GM20431 (cell line): ENCODE results near the gene FAM131A.
"Not testable (repeated sequence)": the region's sequence is repeated elsewhere in the genome, so short reads cannot be mapped to it uniquely, and the experiment has no call there.

Experiments used
- in situ Hi-C: fragments of 300-500 bp; cut with MseI, MboI; formaldehyde crosslinking; loops from one replicate; pipeline ENCODE4 v1.15.0; 2020; ENCODE audit warnings: low sequenced_read_pairs; ENCODE audit not compliant: unreplicated experiment

The FAM131A gene

DNA sequence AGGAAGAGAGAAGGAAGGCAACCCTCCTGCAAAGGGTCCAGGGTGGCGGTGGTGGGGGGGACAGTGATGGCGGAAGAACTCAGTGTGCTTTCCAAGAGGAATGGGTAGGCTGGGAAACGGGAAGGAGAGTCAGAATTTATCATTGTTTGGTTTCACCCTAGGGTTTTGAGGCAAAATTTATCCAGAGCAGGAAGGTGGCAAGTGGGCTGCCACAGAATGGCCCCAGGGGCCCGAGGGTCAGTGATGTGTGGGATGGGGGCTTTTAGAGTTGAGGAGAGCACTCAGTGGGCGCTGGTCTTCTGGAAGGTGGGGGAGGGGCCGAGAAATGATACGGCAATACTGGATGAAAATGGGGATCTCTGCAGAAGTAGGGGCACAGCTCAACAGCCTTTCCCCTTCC, 581 bp downstream of the FAM131A start:
- in situ Hi-C loops = no loop called here

DNA sequence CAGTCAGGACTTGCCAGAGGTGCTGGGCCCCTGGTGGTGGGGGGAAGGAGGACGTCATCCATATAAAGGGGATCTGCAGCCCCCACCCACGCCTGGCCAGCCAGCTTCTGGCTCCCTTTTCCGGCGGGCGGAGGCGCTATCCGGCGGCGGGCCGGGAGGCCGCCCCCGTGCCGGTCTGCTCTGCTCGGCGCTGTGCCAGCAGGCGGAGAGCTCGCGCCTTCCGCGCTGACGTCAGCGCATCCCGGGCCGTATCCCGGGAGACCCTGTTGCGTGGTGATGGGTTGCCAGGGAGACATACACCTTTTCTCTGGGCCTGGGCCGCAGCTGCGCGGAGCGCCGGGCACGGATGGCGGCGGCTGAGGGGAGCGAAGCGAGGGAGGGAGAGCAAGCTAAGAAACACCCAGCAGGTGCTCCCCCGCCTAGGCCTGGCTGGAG, 1.1 kb downstream of the FAM131A start:
- in situ Hi-C loops = no loop called here

- in situ Hi-C loops = no loop called here
These were observed 1.6 kb downstream of the FAM131A start for GRCh38 chr3:184339001-184339400.

DNA sequence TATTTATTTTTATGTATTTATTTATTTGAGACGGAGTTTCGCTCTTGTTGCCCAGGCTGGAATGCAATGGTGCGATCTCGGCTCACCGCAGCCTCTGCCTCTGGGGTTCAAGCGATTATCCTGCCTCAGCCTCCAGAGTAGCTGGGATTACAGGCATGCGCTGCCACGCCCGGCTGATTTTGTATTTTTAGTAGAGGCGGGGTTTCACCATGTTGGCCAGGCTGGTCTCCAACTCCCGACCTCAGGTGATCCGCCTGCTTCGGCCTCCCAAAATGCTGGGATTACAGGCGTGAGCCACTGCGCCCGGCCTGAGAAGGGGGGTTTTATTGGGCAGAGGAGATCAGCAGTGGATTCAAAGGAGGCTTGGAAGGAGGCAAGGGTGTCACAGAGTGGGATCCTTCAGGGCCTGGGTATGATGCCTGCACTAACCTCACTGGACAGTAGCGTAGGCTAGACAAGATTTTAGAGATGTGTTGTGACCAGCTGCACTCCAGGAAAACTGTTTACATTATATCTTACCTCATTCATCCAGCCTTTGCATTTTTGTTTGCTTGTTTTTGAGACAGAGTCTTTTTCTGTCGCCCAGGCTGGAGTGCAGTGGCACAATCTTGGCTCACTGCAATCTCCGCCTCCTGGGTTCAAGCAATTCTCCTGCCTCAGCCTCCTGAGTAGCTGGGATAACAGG, 2.2 kb downstream of the FAM131A start:
- in situ Hi-C loops = not testable (repeated sequence)

- in situ Hi-C loops = no loop called here
These were observed 4.5 kb downstream of the FAM131A start for GRCh38 chr3:184341925-184342324.

DNA sequence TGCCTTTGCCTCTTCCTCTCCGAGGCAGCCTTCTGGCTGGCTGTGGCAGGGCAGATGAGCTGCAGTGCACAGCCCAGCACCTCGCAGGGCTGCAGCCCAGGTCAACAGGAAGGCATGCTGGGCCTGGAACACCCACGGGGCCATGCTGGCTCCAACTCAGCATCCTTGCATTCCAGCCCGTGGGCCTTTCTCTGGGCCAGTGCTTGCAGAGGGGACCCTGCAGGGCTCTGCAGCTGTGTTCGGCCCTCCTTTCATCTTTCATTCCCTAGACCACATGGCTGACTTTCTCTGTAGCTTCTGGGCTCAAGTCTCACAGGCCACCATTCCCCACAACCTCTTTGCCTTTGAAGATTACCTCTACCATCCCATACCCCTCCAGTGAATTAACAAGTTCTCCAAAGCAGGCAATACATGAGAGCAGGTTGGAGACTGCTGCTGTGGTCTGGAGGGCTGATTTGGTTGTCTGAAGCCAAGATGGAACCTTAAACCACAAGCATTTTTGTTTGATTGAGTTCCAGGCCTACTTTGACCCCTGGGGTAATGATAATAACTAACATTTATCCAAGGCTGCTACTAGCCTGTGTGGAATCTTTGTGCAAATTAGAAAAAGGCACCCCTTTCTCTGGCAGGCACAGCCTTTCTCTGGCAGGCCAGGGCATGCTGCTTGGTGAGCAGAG, 5.9 kb downstream of the FAM131A start:
- in situ Hi-C loops = no loop called here

- in situ Hi-C loops = no loop called here
These were observed 7.3 kb downstream of the FAM131A start for GRCh38 chr3:184344579-184345316.

- in situ Hi-C loops = no loop called here
These were observed 8.1 kb downstream of the FAM131A start for GRCh38 chr3:184345317-184346144.

GRCh38 chr3:184346480-184347190, 9.2 kb downstream of the FAM131A start:
- in situ Hi-C loops = no loop called here

- in situ Hi-C loops = no loop called here
These were observed 10.1 kb downstream of the FAM131A start for GRCh38 chr3:184347321-184348056.

DNA sequence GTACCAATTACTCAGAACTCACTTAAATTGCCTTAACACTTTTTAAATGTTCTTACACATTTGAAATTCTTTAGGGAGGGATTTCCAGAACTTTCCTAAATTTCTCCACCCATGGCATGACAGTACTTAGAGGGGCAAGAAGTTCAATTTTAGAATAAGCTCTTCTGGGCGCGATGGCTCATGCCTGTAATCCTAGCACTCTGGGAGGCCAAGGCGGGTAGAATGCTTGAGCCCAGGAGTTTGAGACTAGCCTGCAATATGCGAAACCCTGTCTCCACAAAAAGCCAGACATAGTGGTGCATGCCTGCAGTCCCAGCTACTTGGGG, 10.6 kb downstream of the FAM131A start:
- in situ Hi-C loops = no loop called here

GRCh38 chr3:184349563-184350470, 12.4 kb downstream of the FAM131A start:
- in situ Hi-C loops = no loop called here

DNA sequence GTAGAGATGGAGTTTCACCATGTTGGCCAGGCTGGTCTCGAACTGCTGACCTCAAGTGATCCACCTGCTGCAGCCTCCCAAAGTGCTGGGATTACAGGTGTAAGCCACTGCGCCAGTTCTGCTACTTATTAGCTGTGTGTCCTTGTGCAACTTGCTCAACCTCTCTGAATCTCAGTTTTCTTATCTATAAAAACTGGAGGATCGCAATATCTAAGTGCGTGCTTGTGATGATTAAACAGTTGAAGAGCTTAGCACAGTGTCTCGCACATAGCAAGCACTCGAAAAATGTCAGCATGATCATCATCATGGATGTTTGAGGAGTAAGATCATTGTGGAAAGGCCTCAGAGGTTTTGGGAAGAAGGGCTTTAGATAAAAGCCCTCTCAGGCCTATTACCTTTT, 13.2 kb downstream of the FAM131A start:
- in situ Hi-C loops = no loop called here

DNA sequence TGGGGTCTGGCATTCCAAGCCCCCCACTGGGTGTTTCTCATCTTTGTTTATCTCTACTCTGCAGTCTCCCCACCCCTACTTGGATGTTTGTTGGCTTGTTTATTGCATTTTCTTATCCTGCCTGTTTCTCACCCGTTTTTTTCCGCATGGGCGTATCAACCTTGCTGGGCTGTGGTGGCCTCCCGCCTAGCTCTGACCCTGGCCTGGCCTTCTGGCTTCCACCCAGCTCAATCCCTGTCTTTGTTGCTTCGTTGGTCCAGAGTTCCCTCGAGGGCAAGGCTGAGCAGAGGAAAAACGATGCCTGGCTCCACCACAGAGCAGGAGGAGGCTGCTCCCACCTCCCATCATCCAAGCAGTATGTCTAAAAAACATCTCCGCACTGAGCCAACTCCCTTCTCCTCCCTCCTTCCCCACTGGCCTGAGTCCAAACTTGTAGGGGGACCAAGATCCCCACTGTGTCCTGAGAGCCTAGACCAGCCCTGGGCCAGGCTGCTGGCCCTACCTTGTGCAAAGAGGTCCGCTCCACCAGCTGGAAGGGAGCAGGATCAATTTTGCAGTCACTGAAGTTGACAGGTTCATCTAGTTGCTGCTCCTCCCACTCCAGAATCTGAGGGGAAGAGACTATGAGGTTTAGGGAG, 14.2 kb downstream of the FAM131A start:
- in situ Hi-C loops = no loop called here

DNA sequence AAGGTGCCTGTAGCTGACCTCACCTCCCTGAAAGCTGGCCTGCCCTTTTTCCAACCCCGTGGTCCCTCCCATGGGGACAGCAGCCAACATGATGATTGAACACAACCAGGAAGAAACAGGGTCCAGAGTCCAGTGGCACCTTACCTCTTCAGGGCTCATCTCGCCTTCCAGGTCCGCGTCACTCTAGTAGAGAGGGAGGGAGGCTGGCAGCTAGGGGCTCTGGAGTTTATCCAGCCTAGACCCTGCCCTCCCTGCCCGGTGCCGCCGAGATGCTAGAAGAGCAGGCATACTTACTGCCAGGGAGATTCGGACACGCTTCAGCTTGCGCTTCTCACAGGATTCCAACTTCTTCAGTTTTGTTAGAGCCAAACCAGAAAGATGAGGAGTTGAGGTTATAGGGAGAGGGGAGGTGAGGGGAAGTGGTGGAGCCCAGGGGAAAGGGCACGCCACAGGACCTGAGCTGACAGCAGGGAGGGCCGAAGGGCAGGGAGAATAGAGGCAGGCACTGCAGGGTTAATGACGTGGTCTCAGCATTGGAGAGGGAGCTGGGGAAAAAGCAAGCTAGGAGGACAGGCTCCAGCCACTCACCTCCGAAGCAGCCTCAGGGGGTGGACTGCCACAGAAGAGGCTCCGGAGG, 14.9 kb downstream of the FAM131A start:
- in situ Hi-C loops = no loop called here

DNA sequence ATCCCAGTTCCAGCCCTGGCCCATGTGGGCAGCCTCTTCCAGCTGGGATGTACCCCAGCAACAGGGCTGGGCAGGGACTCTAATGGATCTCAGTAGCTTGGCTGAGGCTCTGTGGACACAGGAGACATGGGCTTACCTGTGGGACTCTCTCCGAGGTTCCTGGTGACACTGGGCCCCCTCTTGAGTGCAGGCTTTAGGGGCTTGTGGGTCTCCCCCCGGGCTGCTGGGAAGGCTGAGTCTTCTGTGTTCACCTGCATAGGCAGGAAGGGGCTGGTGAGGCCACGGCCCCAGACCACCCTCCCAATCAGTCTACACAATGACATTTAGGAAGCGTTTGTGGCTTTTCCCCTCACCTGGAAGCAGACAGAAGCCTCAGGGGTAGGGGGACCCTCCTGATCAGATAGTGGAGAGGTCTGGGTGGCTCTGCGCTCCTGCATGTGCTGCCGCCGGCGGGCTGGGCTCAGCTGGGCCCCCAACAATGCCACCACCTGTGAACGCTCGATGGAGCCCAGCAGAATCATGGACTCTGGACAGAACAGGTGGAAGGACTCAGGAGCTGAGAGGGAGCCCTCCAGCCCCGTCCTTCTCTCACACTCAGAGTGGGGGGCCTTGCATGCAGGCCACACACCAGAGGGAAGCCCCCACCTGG, 15.6 kb downstream of the FAM131A start:
- in situ Hi-C loops = no loop called here

DNA sequence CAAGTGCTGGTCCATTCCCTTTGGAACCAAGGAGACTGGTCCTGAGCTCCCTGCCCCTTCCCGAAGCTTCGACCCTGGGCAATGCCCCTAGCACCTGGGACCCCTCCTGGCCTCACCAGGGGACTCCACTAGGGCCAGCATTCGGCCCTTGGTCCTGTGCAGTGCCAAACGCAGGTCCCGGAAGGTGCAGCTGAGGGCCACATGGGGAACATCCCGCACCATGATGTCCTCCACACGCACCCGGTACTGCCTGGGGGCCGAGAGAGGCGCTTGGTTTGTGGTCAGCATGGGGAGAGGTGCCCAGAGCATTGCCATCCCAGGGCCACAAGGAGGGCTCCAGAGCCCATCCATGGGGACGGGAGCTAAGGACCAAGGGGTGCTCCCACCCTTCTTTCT, 16.1 kb downstream of the FAM131A start:
- in situ Hi-C loops = no loop called here
